Activated naive CD4-positive, alpha-beta T cell (primary cell): ENCODE results near the gene GNPAT.
A peak's percentile ranks its signal among the peaks of the same experiment; 100 is the strongest.
"Not testable (repeated sequence)": the region's sequence is repeated elsewhere in the genome, so short reads cannot be mapped to it uniquely, and the experiment has no call there.

Source experiments
- DNase-seq, 4 experiments: peaks; one replicate each; lab custom pipeline; 2025; lab: John Stamatoyannopoulos, UW

Gene GNPAT

DNA sequence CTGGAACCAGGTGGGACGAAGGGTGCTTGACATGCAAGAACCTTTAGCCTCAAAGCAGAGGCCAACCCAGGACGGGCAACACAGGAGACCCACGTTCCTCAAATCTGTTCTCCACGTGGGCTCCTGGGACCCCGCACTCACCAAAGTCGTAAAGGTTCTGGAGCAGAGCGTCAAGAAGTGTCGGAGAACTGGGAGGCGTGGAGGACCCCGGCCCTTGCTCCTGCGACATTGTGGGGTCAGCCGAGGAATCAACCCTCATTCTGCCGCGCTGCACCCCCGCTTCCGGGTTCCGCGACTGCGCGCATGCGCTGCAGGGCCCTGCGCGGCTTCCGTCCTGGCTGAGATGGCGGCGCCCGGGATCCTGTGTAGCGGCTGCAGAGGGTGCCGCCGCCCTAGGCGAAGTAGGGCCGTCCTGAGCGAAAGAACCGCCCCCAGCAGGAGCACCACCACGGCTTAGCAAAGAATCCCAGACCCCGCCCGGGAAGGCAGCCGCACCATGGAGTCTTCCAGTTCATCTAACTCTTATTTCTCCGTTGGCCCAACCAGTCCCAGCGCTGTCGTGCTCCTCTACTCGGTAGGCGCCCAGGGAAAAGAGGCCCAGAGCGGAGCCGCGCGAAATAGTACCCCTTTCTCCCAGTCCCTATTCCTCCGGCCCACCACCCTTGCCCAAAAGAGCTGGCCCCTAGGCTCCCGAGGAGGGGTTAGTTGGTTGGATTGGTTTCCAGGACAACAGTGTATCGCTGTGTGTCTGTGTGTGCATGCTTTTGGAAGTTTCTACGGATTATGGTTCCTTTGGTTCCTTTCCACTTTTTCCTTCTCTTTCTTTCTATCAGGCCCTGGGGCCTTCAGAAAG, at the start of gene GNPAT:
TSS of gene GNPAT (plus strand) at position 330 of the 853 bp plus-strand sequence. CDS start at position 497, 167 bp downstream.
- peak; percentile 81 to 88 (median 85) for DNase-seq

GRCh38 chr1:231192620-231193163, 48.3 kb upstream of the GNPAT start:
- DNase-seq = no peak

DNA sequence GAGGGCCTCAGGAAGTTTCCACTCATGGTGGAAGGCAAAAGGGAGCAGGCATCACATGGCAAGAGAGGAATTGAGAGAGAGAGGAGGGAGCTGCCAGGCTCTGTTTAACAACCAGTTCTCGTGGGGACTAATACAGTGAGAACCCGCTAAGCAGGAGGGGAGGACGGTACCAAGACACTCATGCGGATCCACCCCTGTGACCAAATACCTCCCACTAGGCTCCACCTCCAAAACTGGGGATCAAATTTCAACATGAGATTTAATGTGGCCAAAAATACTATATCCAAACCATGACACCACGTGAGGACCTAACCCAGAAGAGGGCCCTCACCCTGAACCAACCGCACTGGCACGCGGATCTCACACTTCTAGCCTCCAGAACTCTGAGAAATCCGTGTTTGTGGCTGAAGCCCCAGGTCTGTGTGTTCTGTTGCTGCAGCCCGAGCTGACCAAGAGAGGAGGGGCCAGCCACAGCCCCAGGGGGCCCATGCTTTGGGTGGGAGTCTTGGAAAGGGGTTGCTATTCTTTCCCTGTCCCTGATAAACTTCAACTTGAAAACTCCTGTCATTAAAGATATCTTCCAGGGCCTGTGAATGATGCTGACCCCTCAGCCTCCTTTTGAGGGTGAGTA, 47.2 kb upstream of the GNPAT start:
- no peak for DNase-seq

DNA sequence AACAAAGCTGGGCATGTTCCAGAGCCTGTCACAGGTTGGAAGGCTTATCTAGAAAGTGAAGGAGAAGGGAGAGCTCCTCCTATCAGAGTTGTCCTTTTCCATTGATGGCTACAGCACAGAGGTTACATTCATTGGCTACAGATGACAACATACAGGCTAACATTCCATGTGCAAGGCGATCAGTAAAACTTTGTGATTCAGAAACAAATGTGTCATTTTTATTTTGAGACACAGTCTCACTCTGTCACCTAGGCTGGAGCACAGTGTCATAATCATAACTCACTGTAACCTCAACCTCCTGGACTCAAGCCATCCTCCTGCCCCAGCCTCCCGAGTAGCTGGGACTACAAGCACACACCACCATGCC, 46.6 kb upstream of the GNPAT start:
- no peak for DNase-seq

GRCh38 chr1:231194843-231195516, 46.0 kb upstream of the GNPAT start:
- no peak for DNase-seq

DNA sequence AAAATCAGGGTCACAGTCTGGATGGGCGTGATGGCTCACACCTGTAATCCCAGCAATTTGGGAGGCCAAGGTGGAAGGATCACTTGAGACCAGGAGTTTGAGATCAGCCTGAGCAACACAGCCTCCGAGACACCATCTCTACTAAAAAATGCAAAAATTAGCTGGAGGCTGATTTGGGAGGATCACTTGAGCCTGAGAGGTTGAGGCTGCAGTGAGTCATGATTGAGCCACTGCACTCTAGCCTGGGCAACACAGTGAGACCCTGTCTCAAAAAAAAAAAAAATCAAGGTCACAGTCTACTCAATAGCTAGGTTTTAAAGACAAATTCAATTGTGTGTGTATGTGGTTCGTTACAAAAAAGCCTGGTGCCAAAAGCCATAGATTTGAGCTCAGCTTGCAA, 44.7 kb upstream of the GNPAT start:
- no peak for DNase-seq

DNA sequence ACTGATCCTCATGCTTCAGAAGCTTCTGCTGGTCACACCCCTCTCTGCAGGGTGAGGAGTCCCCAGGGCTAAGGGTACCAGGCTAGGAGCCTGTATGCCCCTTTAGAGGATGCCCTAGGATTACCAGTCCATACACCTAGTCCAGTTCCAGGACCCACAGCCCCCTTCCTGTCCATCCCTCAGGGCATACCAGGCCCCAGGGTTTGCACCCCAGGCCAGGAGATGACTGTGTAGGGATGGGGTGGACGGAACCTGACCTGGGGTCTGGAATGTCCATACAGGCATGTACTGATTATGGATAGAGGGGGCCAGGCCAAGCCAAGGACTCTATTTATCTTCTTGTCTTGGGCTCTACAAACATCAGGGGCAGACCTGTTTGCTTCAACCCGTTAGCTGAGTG, 44.3 kb upstream of the GNPAT start:
- DNase-seq = no peak

DNA sequence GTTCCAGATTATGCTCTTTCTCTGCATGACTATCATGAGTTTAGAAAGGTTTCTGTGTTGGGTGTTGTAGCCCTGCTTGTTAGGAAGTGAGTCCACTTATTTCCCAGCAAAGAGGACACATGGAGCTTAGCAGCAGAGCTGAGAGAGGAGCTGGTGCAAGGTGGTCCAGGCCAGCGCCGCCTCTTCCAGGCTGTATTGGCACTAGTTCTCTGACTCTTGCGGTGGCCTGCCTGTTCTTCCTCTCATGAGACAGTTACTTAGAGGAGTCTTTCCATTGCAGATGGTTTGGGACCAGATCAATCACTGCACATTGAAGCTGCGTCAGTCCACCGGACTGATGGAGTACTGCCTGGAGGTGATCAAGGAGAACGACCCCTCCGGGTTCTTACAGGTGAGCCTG, 41.1 kb upstream of the GNPAT start:
- DNase-seq = no peak

DNA sequence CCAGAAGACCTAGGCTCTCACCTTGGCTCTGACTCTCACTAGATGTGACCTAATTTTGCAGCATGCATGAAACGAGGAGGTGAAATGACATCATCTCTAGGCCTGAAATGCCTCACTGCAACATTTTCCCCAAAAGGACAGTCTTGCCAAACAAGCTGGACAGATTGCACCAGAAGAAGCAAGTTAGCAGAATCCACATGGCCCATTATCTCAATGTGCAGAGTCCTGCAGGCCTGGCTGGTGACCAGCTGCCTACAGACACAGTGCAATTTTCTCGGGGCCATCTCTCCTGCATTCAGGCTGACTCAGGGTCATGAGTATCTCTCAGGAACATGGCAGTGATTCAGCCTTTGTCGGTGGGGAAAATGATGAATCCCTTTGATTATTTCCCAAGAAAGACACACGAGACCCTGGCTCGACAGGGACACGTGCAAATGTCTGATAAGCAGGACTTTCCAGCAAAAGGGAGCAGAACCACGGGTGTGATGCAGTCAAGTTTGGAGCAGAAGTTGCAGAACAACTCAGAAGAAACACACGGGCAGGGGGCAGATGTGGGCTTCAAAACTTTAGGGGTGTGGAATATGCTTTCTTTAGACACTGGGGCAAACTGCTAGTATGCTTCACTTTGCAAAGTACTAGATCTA, 40.5 kb upstream of the GNPAT start:
- no peak for DNase-seq

GRCh38 chr1:231201375-231201978, 39.5 kb upstream of the GNPAT start:
- DNase-seq = no peak

DNA sequence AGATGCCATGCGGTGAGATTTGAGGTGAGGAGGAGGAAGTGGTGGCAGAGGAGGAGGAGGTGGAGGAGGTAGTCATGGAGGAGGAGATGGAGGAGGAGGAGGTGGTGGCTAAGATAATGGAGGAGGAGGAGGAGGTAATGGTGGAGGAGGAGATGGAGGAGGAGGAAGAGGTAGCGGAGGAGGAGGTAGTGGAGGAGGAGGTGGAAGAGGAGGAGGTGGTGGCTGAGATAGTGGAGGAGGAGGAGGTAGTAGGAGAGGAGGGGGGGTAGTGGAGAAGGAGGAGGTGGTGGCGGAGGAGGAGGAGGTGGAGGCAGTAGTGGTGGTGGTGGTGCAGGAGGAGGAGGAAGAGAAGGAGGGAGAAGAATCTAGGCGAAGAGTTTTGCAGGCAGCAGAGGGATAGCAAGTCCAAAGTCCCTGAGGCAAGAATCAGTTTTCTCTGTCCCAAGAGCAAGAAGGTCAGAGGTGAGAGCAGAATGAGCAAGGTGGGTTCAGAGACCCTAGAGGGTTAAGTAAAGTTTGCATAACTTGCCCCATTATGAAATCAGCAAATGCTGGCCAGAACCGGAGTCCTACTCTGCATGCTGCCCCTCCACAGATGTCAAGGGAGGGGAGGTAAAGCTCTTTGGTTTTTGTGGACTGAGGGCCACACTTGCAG, 38.9 kb upstream of the GNPAT start:
- no peak for DNase-seq

DNA sequence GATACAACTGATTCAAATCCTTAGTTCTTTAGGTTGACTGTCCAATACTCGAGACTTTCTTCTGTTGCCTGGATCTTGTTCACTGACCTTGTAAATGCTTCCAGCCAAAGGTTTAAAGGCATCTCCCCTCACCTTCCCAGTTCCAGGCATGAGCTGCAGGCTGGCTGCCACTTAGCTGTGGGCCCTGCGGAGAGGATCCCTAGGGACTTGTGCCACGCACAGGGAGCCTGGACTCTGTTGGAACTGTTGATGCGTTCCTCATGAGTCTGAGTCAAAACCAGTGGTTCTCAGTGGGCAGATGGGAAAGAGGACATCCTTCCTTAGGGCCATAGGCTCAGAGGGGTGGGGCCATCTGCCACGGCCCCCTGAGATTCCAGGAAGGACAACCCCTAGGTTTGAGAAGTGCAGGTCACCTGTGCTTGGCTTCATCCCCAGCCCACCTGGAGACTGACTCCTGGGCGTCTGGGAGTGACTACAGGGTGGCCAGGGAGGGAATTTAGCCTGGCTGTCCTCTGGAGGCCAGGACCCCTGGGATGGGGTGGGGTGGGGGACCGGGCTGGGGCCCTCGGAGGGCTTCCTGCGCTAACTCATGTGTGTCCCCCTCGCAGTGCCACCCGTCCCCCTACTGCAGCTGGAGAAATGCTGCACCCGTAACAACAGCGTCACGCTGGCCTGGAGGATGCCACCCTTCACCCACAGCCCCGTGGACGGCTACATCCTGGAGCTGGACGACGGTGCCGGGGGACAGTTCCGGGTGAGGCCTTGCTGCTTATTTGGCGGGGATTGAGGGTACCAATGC, 37.6 kb upstream of the GNPAT start:
- DNase-seq = no peak

DNA sequence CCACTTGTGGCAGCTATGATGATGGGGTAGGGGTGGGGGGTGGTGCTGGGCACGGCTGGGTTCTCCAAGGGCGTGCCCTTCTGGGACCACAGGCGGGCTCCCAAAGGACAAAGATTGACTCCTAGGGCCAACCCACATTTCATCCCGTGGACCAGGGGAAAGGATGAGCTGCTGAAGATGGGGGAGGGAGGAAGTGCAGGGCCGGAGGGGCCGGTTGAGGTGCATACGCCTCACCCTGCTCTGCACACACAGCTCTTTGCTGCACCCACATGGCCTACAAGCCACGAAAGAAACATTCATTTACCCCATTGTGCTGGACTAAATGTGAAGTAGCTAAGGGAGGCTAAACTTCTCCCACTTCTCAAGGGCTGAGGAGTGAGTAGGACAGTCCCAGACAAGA, 34.2 kb upstream of the GNPAT start:
- DNase-seq = no peak

- no peak for DNase-seq
These were observed 33.6 kb upstream of the GNPAT start for GRCh38 chr1:231207437-231207836.

- DNase-seq = no peak
These were observed 32.0 kb upstream of the GNPAT start for GRCh38 chr1:231208980-231209379.

- no peak for DNase-seq
These were observed 31.5 kb upstream of the GNPAT start for GRCh38 chr1:231209531-231209930.

GRCh38 chr1:231210126-231210525, 30.9 kb upstream of the GNPAT start:
- DNase-seq = no peak

- peak; percentile 81 to 90 (median 86) for DNase-seq
These were observed 29.8 kb upstream of the GNPAT start for GRCh38 chr1:231211005-231211857.

DNA sequence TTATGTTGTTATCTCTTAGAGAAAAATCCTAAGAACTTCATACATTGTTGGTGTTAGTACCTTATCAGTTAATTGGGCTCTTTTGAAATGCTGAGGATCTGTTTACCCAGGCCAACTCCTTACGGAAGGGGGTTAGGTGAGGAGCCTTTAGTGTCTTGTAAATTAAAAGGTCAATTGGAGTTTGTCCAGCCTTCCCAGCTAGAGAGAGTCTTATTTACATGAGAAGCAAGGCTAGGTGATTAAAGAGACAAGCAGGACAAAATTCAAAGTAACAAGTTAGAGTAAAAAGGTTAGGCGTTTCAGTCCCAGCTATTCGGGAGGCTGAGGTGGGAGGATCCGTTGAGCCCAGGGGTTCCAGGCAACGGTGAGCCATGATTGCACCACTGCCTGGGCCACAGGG, 28.7 kb upstream of the GNPAT start:
- not testable (repeated sequence) for DNase-seq
